Measurements from ENCODE around the gene ZDHHC24.

Gene ZDHHC24

GRCh38 chr11:66564984-66565383, 19.1 kb upstream of the ZDHHC24 start:
- Histone ChIP-seq H3K9me2 (ENCODE audit: low read depth, low read length) (no peaks in the 10 kb centered on the region), H3K27me3 (ENCODE audit: insufficient read depth, low read length) (peaks cover 11% of the 10 kb centered on the region; the same call in 1 of the 2 replicates), H3K36me3 (ENCODE audit: insufficient read depth, low read length) (no peaks in the 10 kb centered on the region), H4K20me1 (ENCODE audit: insufficient read depth, low read length) (no peaks in the 10 kb centered on the region), H3K4me1 (ENCODE audit: insufficient read depth, low read length, severe bottlenecking) (peaks cover 10% of the 10 kb centered on the region), H3K27ac (ENCODE audit: low read depth, low read length, poor library complexity, severe bottlenecking) (no peak overlapping the region), H3K9ac (ENCODE audit: low read length) (no peak overlapping the region), H2AFZ (ENCODE audit: low read length) (no peak overlapping the region), H3K4me2 (ENCODE audit: low read length) (no peak overlapping the region), H3F3A (ENCODE audit: insufficient read depth, low read length) (no peaks in the 10 kb centered on the region), H3K9me3 (ENCODE audit: low read length) (no peaks in the 10 kb centered on the region), H3K79me2 (ENCODE audit: insufficient read depth, low read length) (no peaks in the 10 kb centered on the region), H3K4me3 (ENCODE audit: low read depth, low read length, poor library complexity, severe bottlenecking) (no peak overlapping the region)
- TF ChIP-seq EZH2 (IDR thresholded peaks at IDR 0.05; ENCODE audit: borderline replicate concordance, low read length) (no peak), CTCF (IDR thresholded peaks at IDR 0.05; ENCODE audit: low read length) (no peak)

GRCh38 chr11:66564538-66564937, 18.7 kb upstream of the ZDHHC24 start:
- no peaks in the 10 kb centered on the region for H3K9me3 ChIP-seq (ENCODE audit: low read length)
- no peak overlapping the region for H2AFZ ChIP-seq (ENCODE audit: low read length)
- H3K27ac ChIP-seq (ENCODE audit: low read depth, low read length, poor library complexity, severe bottlenecking): no peak overlapping the region
- H3K4me2 ChIP-seq (ENCODE audit: low read length): no peak overlapping the region
- H3K79me2 ChIP-seq (ENCODE audit: insufficient read depth, low read length): no peaks in the 10 kb centered on the region
- no peaks in the 10 kb centered on the region for H3F3A ChIP-seq (ENCODE audit: insufficient read depth, low read length)
- no peak overlapping the region for H3K9ac ChIP-seq (ENCODE audit: low read length)
- no peak overlapping the region for H3K4me3 ChIP-seq (ENCODE audit: low read depth, low read length, poor library complexity, severe bottlenecking)
- no peaks in the 10 kb centered on the region for H3K9me2 ChIP-seq (ENCODE audit: low read depth, low read length)
- peaks cover 11% of the 10 kb centered on the region; the same call in 1 of the 2 replicates for H3K27me3 ChIP-seq (ENCODE audit: insufficient read depth, low read length)
- no peaks in the 10 kb centered on the region for H4K20me1 ChIP-seq (ENCODE audit: insufficient read depth, low read length)
- no peaks in the 10 kb centered on the region for H3K36me3 ChIP-seq (ENCODE audit: insufficient read depth, low read length)
- peaks cover 10% of the 10 kb centered on the region for H3K4me1 ChIP-seq (ENCODE audit: insufficient read depth, low read length, severe bottlenecking)
- TF ChIP-seq EZH2 (IDR thresholded peaks at IDR 0.05; ENCODE audit: borderline replicate concordance, low read length) (no peak), CTCF (IDR thresholded peaks at IDR 0.05; ENCODE audit: low read length) (no peak)

- H3K27ac ChIP-seq (ENCODE audit: low read depth, low read length, poor library complexity, severe bottlenecking): no peak overlapping the region
- H3K4me3 ChIP-seq (ENCODE audit: low read depth, low read length, poor library complexity, severe bottlenecking): no peak overlapping the region
- no peak for TF ChIP-seq CTCF (IDR thresholded peaks at IDR 0.05; ENCODE audit: low read length)
- no peak for TF ChIP-seq EZH2 (IDR thresholded peaks at IDR 0.05; ENCODE audit: borderline replicate concordance, low read length)
- H3K9me3 ChIP-seq (ENCODE audit: low read length): no peaks in the 10 kb centered on the region
- no peaks in the 10 kb centered on the region for H3K9me2 ChIP-seq (ENCODE audit: low read depth, low read length)
- no peaks in the 10 kb centered on the region for H3K79me2 ChIP-seq (ENCODE audit: insufficient read depth, low read length)
- H3K4me1 ChIP-seq (ENCODE audit: insufficient read depth, low read length, severe bottlenecking): peaks cover 10% of the 10 kb centered on the region
- H3K27me3 ChIP-seq (ENCODE audit: insufficient read depth, low read length): peaks cover 7% of the 10 kb centered on the region; the same call in 1 of the 2 replicates
- H2AFZ ChIP-seq (ENCODE audit: low read length): no peak overlapping the region
- H3K36me3 ChIP-seq (ENCODE audit: insufficient read depth, low read length): no peaks in the 10 kb centered on the region
- H4K20me1 ChIP-seq (ENCODE audit: insufficient read depth, low read length): no peaks in the 10 kb centered on the region
- no peaks in the 10 kb centered on the region for H3F3A ChIP-seq (ENCODE audit: insufficient read depth, low read length)
- H3K9ac ChIP-seq (ENCODE audit: low read length): no peak overlapping the region
- H3K4me2 ChIP-seq (ENCODE audit: low read length): no peak overlapping the region
These were observed 18.0 kb upstream of the ZDHHC24 start for GRCh38 chr11:66563832-66564231.
